HEK293 (cell line): ENCODE data around the gene PKN1.

ENCODE experiments used
- CTCF ChIP-seq: fragments of 450-650 bp; formaldehyde crosslinking; IDR thresholded peaks from 2 replicates; pipeline ENCODE4 v1.5.1; 2016; ENCODE audit warnings: missing biosample characterization, missing genetic modification characterization
- MYNN ChIP-seq: fragments of 450-650 bp; formaldehyde crosslinking; IDR thresholded peaks from 2 replicates; pipeline ENCODE4 v1.5.1; 2016; ENCODE audit warnings: missing biosample characterization, missing genetic modification characterization, borderline replicate concordance
- PRDM1 ChIP-seq: fragments of 450-650 bp; formaldehyde crosslinking; IDR thresholded peaks from 2 replicates; pipeline ENCODE4; 2016; ENCODE audit warnings: missing biosample characterization, missing genetic modification characterization
- REST ChIP-seq: fragments of 450-650 bp; formaldehyde crosslinking; IDR thresholded peaks from 2 replicates; pipeline ENCODE4 v1.5.1; 2016; ENCODE audit warnings: missing biosample characterization, missing genetic modification characterization
- SETDB1 ChIP-seq: IDR thresholded peaks from one replicate; pipeline ENCODE4 v1.6.1; 2017; ENCODE audit warnings: mild to moderate bottlenecking, low read length, moderate library complexity, mixed read lengths; ENCODE audit not compliant: insufficient read length
- ZBTB11 ChIP-seq: fragments of 450-650 bp; formaldehyde crosslinking; conservative IDR thresholded peaks from 2 replicates; pipeline ENCODE4 v1.5.1; 2016; ENCODE audit warnings: low read depth, missing biosample characterization, missing genetic modification characterization
- ZNF138 ChIP-seq: fragments of 450-650 bp; formaldehyde crosslinking; IDR thresholded peaks from 2 replicates; pipeline ENCODE4 v1.5.1; 2016; ENCODE audit warnings: missing biosample characterization, missing genetic modification characterization, borderline replicate concordance
- ZNF335 ChIP-seq: fragments of 450-650 bp; formaldehyde crosslinking; conservative IDR thresholded peaks from 2 replicates; pipeline ENCODE4 v1.5.1; 2016; ENCODE audit warnings: missing biosample characterization, missing genetic modification characterization
- ZNF404 ChIP-seq: fragments of 450-650 bp; formaldehyde crosslinking; IDR thresholded peaks from 2 replicates; pipeline ENCODE4 v1.5.1; 2017; ENCODE audit warnings: missing biosample characterization, missing genetic modification characterization
- ZNF416 ChIP-seq: fragments of 450-650 bp; formaldehyde crosslinking; IDR thresholded peaks from 2 replicates; pipeline ENCODE4 v1.5.1; 2016; ENCODE audit warnings: missing biosample characterization, missing genetic modification characterization
- ZNF514 ChIP-seq: fragments of 450-650 bp; formaldehyde crosslinking; IDR thresholded peaks from 2 replicates; pipeline ENCODE4 v1.5.1; 2016; ENCODE audit warnings: missing biosample characterization, missing genetic modification characterization
- ZSCAN4 ChIP-seq: fragments of 450-650 bp; formaldehyde crosslinking; IDR thresholded peaks from 2 replicates; pipeline ENCODE4 v1.5.1; 2017; ENCODE audit warnings: missing biosample characterization, missing genetic modification characterization

- TF ChIP-seq PRDM1 (tag by site-specific recombination) (no peak), CTCF (tag by site-specific recombination) (no peak), ZSCAN4 (tag by site-specific recombination) (no peak), REST (tag by site-specific recombination) (no peak), ZNF138 (tag by site-specific recombination) (no peak), ZBTB11 (no peak), ZNF416 (tag by site-specific recombination) (no peak), ZNF404 (tag by site-specific recombination) (no peak), MYNN (tag by site-specific recombination) (no peak), ZNF514 (tag by site-specific recombination) (no peak), ZNF335 (tag by site-specific recombination) (no peak), SETDB1 (no peak)
Measured at GRCh38 chr19:14492756-14493337, 59.7 kb downstream of the PKN1 start.
